ENCODE data around the gene ITFG1. TPM values are rescaled to one million over a fixed set of nuclear protein-coding genes. Genes with fewer than 3 reads are reported as not detected.

Gene ITFG1
- total and polyA plus RNA-seq, 2 of the 13 experiments (the other 11 are each of a cell fraction or from before 2014, with no cell fraction given) = 74.5 to 150 TPM

DNA sequence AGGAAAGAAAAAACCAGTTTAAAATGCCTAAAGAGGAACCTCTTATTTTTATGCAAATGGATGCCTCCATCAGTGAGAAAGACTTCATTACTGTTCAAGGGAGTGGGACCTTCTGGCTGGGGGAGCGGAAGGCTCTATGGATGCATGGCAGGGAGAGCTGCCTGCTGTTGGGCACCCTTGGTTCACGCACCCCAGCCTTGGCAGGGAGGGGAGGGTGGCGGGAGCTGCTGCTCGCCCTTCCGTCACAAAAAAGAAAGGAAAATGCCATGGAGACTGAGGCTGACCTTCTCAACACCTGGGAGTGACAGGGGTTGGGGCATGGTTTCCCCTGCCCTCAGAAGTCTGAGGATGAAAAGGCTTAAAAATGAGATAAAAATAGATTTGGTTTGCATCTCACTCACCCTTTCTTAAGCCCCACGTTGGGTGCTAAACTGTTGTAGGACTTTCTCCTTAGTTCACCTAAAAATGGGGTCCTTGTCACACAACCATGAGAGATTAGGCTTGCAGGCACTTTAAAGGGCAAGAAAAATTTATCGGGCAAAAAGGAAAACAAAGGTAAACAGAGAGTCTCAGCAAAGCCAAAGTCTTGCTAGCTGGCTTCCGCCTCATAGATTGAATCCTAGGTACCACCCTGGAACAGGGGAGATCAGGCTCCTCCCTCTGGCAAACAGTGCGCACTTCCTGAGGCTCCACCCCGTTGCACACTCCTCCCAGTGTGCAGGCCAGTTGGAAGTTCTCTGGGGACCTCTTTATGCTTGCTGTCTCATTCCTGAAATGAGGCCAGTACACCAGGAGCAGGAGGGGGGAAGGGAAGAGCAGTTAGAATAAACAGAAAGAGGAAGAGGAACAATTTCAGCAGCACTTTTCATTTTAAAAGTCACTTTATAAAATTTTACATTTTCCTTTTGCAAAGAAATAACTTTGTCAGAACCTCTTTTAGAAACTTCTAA is 31.8 kb upstream of the ITFG1 start (continued):
- TF ChIP-seq KIAA2018 (CRISPR knock-in tag; IDR thresholded peaks at IDR 0.05; ENCODE audit: borderline replicate concordance) (no peak), ELF1 (CRISPR knock-in tag; IDR thresholded peaks at IDR 0.05) (peak; percentile 84), ESRRA (CRISPR knock-in tag; IDR thresholded peaks at IDR 0.05; ENCODE audit: low read depth) (no peak), ZNF547 (CRISPR knock-in tag; IDR thresholded peaks at IDR 0.05) (no peak; the same call in 1 of the 2 replicates), ZNF230 (CRISPR knock-in tag; IDR thresholded peaks at IDR 0.05) (0 out of 2 replicates have a peak, but pooled peaks have one; percentile 72), MTF1 (CRISPR knock-in tag; IDR thresholded peaks at IDR 0.05) (no peak), PHF21A (CRISPR knock-in tag; IDR thresholded peaks at IDR 0.05) (peak; percentile 81), NFRKB (IDR thresholded peaks at IDR 0.05) (no peak), RAD51 (IDR thresholded peaks at IDR 0.05; ENCODE audit: borderline replicate concordance) (no peak), ZNF781 (CRISPR knock-in tag; IDR thresholded peaks at IDR 0.05; ENCODE audit: borderline replicate concordance, not compliant biosample characterization) (no peak), ZNF431 (CRISPR knock-in tag; IDR thresholded peaks at IDR 0.05; ENCODE audit: borderline replicate concordance, low read depth) (no peak), ZNF503 (CRISPR knock-in tag; IDR thresholded peaks at IDR 0.05) (no peak)
- TF ChIP-seq, protein P1, sequence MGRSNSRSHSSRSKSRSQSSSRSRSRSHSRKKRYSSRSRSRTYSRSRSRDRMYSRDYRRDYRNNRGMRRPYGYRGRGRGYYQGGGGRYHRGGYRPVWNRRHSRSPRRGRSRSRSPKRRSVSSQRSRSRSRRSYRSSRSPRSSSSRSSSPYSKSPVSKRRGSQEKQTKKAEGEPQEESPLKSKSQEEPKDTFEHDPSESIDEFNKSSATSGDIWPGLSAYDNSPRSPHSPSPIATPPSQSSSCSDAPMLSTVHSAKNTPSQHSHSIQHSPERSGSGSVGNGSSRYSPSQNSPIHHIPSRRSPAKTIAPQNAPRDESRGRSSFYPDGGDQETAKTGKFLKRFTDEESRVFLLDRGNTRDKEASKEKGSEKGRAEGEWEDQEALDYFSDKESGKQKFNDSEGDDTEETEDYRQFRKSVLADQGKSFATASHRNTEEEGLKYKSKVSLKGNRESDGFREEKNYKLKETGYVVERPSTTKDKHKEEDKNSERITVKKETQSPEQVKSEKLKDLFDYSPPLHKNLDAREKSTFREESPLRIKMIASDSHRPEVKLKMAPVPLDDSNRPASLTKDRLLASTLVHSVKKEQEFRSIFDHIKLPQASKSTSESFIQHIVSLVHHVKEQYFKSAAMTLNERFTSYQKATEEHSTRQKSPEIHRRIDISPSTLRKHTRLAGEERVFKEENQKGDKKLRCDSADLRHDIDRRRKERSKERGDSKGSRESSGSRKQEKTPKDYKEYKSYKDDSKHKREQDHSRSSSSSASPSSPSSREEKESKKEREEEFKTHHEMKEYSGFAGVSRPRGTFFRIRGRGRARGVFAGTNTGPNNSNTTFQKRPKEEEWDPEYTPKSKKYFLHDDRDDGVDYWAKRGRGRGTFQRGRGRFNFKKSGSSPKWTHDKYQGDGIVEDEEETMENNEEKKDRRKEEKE (IDR thresholded peaks at IDR 0.05) = no peak
- TF ChIP-seq, protein P2, sequence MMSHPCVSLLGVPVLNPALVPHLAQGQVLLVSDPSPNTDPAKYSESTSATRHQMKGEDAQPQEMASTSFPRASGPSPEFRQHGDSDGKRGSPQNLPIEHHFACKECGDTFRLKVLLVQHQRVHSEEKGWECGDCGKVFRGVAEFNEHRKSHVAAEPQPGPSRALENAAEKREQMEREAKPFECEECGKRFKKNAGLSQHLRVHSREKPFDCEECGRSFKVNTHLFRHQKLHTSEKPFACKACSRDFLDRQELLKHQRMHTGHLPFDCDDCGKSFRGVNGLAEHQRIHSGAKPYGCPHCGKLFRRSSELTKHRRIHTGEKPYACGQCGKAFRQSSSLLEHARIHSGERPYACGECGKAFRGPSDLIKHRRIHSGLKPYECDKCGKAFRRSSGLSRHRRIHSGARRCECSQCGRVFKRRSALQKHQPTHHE (CRISPR knock-in tag; IDR thresholded peaks at IDR 0.05; ENCODE audit: borderline replicate concordance) = peak; percentile 31; the same call in 1 of the 2 replicates

Measured in HepG2 (cell line).